Stimulated activated CD4-positive, alpha-beta T cell treated with anti-CD3 and anti-CD28 coated beads, TNF-alpha, amount 100 ng/mL, for 1 hour (primary cell): ENCODE data around the gene ATP2A3.
"Not testable (repeated sequence)": the region's sequence is repeated elsewhere in the genome, so short reads cannot be mapped to it uniquely, and the experiment has no call there.

ENCODE experiments used
- DNase-seq, 3 donors: peaks; one replicate each; pipeline ENCODE4 v3.0.0-alpha.2; 2020; ENCODE audit warnings: low read depth in 3 of 3, low spot score in 1 of 3

The ATP2A3 gene

GRCh38 chr17:3992370-3992769 lies 28.1 kb upstream of the ATP2A3 start:
- DNase-seq, result no peak

- not testable (repeated sequence) for DNase-seq
Measured at GRCh38 chr17:3991699-3992098, 27.5 kb upstream of the ATP2A3 start.

- DNase-seq, result no peak
Measured at GRCh38 chr17:3990386-3991127, 26.3 kb upstream of the ATP2A3 start.

- no peak for DNase-seq
Measured at GRCh38 chr17:3989041-3989886, 25.0 kb upstream of the ATP2A3 start.

GRCh38 chr17:3988297-3989040 lies 24.2 kb upstream of the ATP2A3 start:
- DNase-seq, result no peak

- no peak for DNase-seq
Measured at GRCh38 chr17:3986939-3987335, 22.7 kb upstream of the ATP2A3 start.

- DNase-seq, result no peak
Measured at GRCh38 chr17:3986270-3986938, 22.2 kb upstream of the ATP2A3 start.

- DNase-seq, result no peak
Measured at GRCh38 chr17:3985846-3986245, 21.6 kb upstream of the ATP2A3 start.

- DNase-seq, result no peak
Measured at GRCh38 chr17:3983606-3984484, 19.6 kb upstream of the ATP2A3 start.

- no peak for DNase-seq
Measured at GRCh38 chr17:3982541-3983017, 18.3 kb upstream of the ATP2A3 start.

GRCh38 chr17:3982113-3982512 lies 17.9 kb upstream of the ATP2A3 start:
- DNase-seq, result no peak

GRCh38 chr17:3981455-3981854 lies 17.2 kb upstream of the ATP2A3 start:
- DNase-seq, result no peak

- DNase-seq, result no peak
Measured at GRCh38 chr17:3980381-3981014, 16.3 kb upstream of the ATP2A3 start.

GRCh38 chr17:3979290-3979611 lies 15.0 kb upstream of the ATP2A3 start:
- no peak for DNase-seq

- DNase-seq, result no peak
Measured at GRCh38 chr17:3978421-3979289, 14.4 kb upstream of the ATP2A3 start.

GRCh38 chr17:3977387-3977786 lies 13.2 kb upstream of the ATP2A3 start:
- no peak for DNase-seq

- no peak for DNase-seq
Measured at GRCh38 chr17:3976675-3977171, 12.5 kb upstream of the ATP2A3 start.

GRCh38 chr17:3974980-3975379 lies 10.7 kb upstream of the ATP2A3 start:
- DNase-seq, result no peak
